B cell (primary cell): ENCODE data around the gene PTPRT. TPM values are rescaled to one million over a fixed set of nuclear protein-coding genes. Genes with fewer than 3 reads are reported as not detected.

Experiments used
- ATAC-seq: fragments of 200-7000 bp; cut with Tn5 transposase; one replicate; pipeline ENCODE4 v1.10.0; 2021; ENCODE audit warnings: low read depth, mild to moderate bottlenecking, moderate number of reproducible peaks, moderate library complexity
- CTCF ChIA-PET: fragments of 350-600 bp; sonication (Branson Sonifier 250); formaldehyde crosslinking; loops from one replicate; lab custom pipeline; 2021; ENCODE audit warnings: antibody characterized with exemption, inconsistent platforms; lab: Charles Lee
- POLR2A ChIA-PET: fragments of 350-600 bp; sonication (Branson Sonifier 250); formaldehyde crosslinking; loops from one replicate; lab custom pipeline; 2021; ENCODE audit warnings: antibody characterized with exemption; lab: Charles Lee
- DNase-seq: peaks from one replicate; pipeline ENCODE4 v3.0.0; 2013
- H2AFZ ChIP-seq: 2 replicates; pipeline ENCODE4 v1.6.1; 2012; ENCODE audit warnings: mild to moderate bottlenecking, low read depth, low read length; ENCODE audit not compliant: insufficient read depth, poor library complexity, severe bottlenecking
- H3K27ac ChIP-seq, 2 donors: 1 replicate in 1 of 2; 2 replicates in 1 of 2; pipeline ENCODE4 v1.5.1; 2012 to 2013; ENCODE audit warnings: low read length in 2 of 2, mild to moderate bottlenecking in 2 of 2, moderate library complexity in 1 of 2
- H3K27me3 ChIP-seq, 4 experiments: fragments of 200-600 bp in 1 of 4; sonication (generic) in 1 of 4; replicated peaks in 1 of 4; 1 replicate in 2 of 4; 2 replicates in 2 of 4; pipeline versions ENCODE4 v1.6.1 to v1.7.0; 2013 to 2016; ENCODE audit warnings: low read length in 3 of 4, mild to moderate bottlenecking in 2 of 4, mixed read lengths in 1 of 4, moderate library complexity in 1 of 4; ENCODE audit not compliant: insufficient read depth in 4 of 4, control insufficient read depth in 3 of 4; ENCODE audit errors: control extremely low read depth in 1 of 4
- H3K36me3 ChIP-seq, 2 experiments: replicated peaks in 1 of 2; 1 replicate in 1 of 2; 2 replicates in 1 of 2; pipeline versions ENCODE4 v1.6.1 to v1.7.1; 2013; ENCODE audit warnings: low read length in 1 of 2; ENCODE audit not compliant: insufficient read depth in 2 of 2, control insufficient read depth in 1 of 2; ENCODE audit errors: control extremely low read depth in 1 of 2, extremely low read depth in 1 of 2
- H3K4me1 ChIP-seq, 2 donors: fragments of 200-600 bp in 1 of 2; sonication (generic) in 1 of 2; 1 replicate in 1 of 2; 2 replicates in 1 of 2; pipeline versions ENCODE4 v1.5.1 to v1.6.1; 2013 to 2017; ENCODE audit warnings: low read length in 2 of 2; ENCODE audit not compliant: control insufficient read depth in 2 of 2, insufficient read depth in 2 of 2
- H3K4me2 ChIP-seq: replicated peaks from 2 replicates; pipeline ENCODE3; 2012; ENCODE audit warnings: mild to moderate bottlenecking, low read depth, low read length; ENCODE audit not compliant: poor library complexity, severe bottlenecking
- H3K4me3 ChIP-seq, 5 experiments: fragments of 200-600 bp in 1 of 5; sonication (generic) in 1 of 5; 1 replicate in 3 of 5; 2 replicates in 2 of 5; pipeline versions ENCODE4 v1.5.1 to v1.7.0; 2011 to 2016; ENCODE audit warnings: low read length in 4 of 5, mild to moderate bottlenecking in 4 of 5, low read depth in 2 of 5, control low read depth in 1 of 5, moderate library complexity in 1 of 5; ENCODE audit not compliant: insufficient read depth in 1 of 5; ENCODE audit errors: control extremely low read depth in 1 of 5, extremely low read depth in 1 of 5
- H3K79me2 ChIP-seq: fragments of 200-600 bp; sonication (generic); one replicate; pipeline ENCODE4 v1.6.0; 2016; ENCODE audit warnings: low read length; ENCODE audit not compliant: control insufficient read depth, insufficient read depth
- H3K9ac ChIP-seq: fragments of 200-600 bp; sonication (generic); 2 replicates; pipeline ENCODE4 v1.6.1; 2017; ENCODE audit warnings: mild to moderate bottlenecking, low read length, moderate library complexity
- H3K9me3 ChIP-seq, 3 donors: one replicate each; pipeline versions ENCODE4 v1.6.1 to v1.7.1; 2013; ENCODE audit warnings: low read length in 2 of 3; ENCODE audit not compliant: control insufficient read depth in 2 of 3, insufficient read depth in 1 of 3; ENCODE audit errors: control extremely low read depth in 1 of 3
- H4K20me1 ChIP-seq: 2 replicates; pipeline ENCODE4 v1.6.0; 2012; ENCODE audit warnings: mild to moderate bottlenecking, low read length; ENCODE audit not compliant: insufficient read depth, control insufficient read depth, poor library complexity, severe bottlenecking
- H3K27ac Mint-ChIP-seq: one replicate; pipeline ENCODE4 v1.8.0; 2021; ENCODE audit warnings: mixed read lengths
- H3K27me3 Mint-ChIP-seq: one replicate; pipeline ENCODE4 v1.8.0; 2021; ENCODE audit warnings: mixed read lengths
- H3K4me1 Mint-ChIP-seq: one replicate; pipeline ENCODE4 v1.8.0; 2021; ENCODE audit warnings: mixed read lengths
- H3K4me3 Mint-ChIP-seq: one replicate; pipeline ENCODE4 v1.8.0; 2021; ENCODE audit warnings: mixed read lengths
- H3K9me3 Mint-ChIP-seq: one replicate; pipeline ENCODE4 v1.8.0; 2022; ENCODE audit warnings: mixed read lengths; ENCODE audit not compliant: insufficient read depth
- EZH2 ChIP-seq: IDR thresholded peaks from 2 replicates; pipeline ENCODE4 v1.6.1; 2012; ENCODE audit warnings: borderline replicate concordance, low read depth, mild to moderate bottlenecking, moderate library complexity, low read length; ENCODE audit not compliant: insufficient read depth, poor library complexity, severe bottlenecking
- WGBS: methylation state at CpG from one replicate; pipeline ENCODE4 v1.1.5; 2013; ENCODE audit warnings: missing lambda C conversion rate; ENCODE audit not compliant: insufficient coverage; 5-methylcytosine and 5-hydroxymethylcytosine counted together
- intact Hi-C: fragments of 100-400 bp; cut with micrococcal nuclease; formaldehyde crosslinking; loops from one replicate; pipeline ENCODE4 v1.10.0; 2022
- polyA plus RNA-seq: library from polyadenylated mRNA; depleted of rRNA; stranded (reverse); fragments of >200 nt; gene quantifications from 2 replicates; pipeline ENCODE4 v1.2.3, GENCODE V29; 2012
- total RNA-seq, 2 donors: library from RNA; stranded (reverse); fragments of 120-200 nt in 1 of 2; gene quantifications; 1 replicate in 1 of 2; 2 replicates in 1 of 2; pipeline versions ENCODE4 v1.2.3 to v1.2.4, GENCODE V29; 2013 to 2022
- TF ChIP-seq, protein P1 (sequence below): fragments of 200-600 bp; IDR thresholded peaks from one replicate; pipeline ENCODE4 v1.8.0; 2022; ENCODE audit warnings: antibody characterized with exemption, mild to moderate bottlenecking

PTPRT gene
- total and polyA plus RNA-seq, 2 donors (not counting 1 experiment from before 2014, with no cell fraction given), result not detected

DNA sequence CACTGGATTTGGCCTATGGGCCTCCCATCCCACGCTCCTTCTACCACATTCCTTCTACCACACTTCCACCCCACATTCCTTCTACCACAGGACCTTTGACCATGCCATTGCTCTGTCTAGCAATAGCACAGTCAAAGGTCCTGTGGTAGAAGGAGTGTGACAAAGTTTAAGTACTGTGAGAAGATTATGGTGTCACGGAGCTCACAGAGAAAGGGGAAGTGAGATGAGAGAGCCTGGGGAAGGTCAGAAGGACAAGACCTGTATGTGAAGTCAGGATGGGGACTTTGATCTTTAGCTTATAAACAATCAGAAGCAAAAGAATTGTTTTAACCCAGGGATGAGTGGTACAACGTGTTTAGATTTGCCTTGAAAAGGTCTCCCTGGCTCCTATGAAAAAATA lies 1003.4 kb downstream of the PTPRT start:
- Histone ChIP-seq H3K4me2 (no peak overlapping the region), H3K4me3 (no peak overlapping the region), H3K9me3 (no peaks in the 10 kb centered on the region), H2AFZ (no peak overlapping the region), H3K9ac (no peak overlapping the region), H3K79me2 (no peaks in the 10 kb centered on the region), H3K27ac (no peak overlapping the region), H4K20me1 (no peaks in the 10 kb centered on the region), H3K27me3 (no peaks in the 10 kb centered on the region), H3K36me3 (no peaks in the 10 kb centered on the region), H3K4me1 (no peaks in the 10 kb centered on the region)
- H3K4me3 Mint-ChIP-seq, result no peak overlapping the region
- no peak for DNase-seq
- H3K9me3 Mint-ChIP-seq, result no peaks in the 10 kb centered on the region
- TF ChIP-seq, protein P1, sequence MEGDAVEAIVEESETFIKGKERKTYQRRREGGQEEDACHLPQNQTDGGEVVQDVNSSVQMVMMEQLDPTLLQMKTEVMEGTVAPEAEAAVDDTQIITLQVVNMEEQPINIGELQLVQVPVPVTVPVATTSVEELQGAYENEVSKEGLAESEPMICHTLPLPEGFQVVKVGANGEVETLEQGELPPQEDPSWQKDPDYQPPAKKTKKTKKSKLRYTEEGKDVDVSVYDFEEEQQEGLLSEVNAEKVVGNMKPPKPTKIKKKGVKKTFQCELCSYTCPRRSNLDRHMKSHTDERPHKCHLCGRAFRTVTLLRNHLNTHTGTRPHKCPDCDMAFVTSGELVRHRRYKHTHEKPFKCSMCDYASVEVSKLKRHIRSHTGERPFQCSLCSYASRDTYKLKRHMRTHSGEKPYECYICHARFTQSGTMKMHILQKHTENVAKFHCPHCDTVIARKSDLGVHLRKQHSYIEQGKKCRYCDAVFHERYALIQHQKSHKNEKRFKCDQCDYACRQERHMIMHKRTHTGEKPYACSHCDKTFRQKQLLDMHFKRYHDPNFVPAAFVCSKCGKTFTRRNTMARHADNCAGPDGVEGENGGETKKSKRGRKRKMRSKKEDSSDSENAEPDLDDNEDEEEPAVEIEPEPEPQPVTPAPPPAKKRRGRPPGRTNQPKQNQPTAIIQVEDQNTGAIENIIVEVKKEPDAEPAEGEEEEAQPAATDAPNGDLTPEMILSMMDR, result no peak
- no peak for TF ChIP-seq EZH2
- no peaks in the 10 kb centered on the region for H3K27me3 Mint-ChIP-seq
- no peak for ATAC-seq
- H3K4me1 Mint-ChIP-seq, result no peaks in the 10 kb centered on the region
- WGBS, result no CpG with 5 or more reads among the region's 3 CpGs
- CTCF ChIA-PET, result no interaction called here
- intact Hi-C loops, result no loop called here
- no peak overlapping the region for H3K27ac Mint-ChIP-seq
- POLR2A ChIA-PET, result no interaction called here

DNA sequence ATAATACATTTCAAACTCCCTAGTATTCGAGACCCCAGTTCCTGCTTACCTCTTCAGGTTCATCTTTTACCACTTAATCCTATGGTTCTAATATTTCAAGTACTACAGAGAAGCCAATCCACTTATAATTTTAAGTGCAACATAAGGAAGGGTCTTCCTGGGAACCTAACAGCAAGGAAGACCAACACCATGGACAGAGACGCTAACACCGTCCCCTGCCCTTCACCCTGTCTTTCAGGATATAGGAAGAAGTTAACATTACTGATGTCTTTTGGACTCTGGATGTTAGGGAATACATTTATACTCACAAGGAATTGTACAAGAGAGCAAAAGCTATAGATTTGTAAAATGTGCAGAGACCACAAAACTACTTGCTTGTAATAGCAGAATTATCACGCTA lies 1006.6 kb downstream of the PTPRT start:
- no peaks in the 10 kb centered on the region for H4K20me1 ChIP-seq
- no peak overlapping the region for H3K27ac ChIP-seq
- TF ChIP-seq, protein P1, result no peak
- no peak for TF ChIP-seq EZH2
- DNase-seq, result no peak
- H3K9ac ChIP-seq, result no peak overlapping the region
- no peaks in the 10 kb centered on the region for H3K79me2 ChIP-seq
- Mint-ChIP-seq H3K4me1 (no peaks in the 10 kb centered on the region), H3K9me3 (no peaks in the 10 kb centered on the region), H3K4me3 (no peak overlapping the region), H3K27ac (no peak overlapping the region), H3K27me3 (no peaks in the 10 kb centered on the region)
- POLR2A ChIA-PET, result no interaction called here
- H3K9me3 ChIP-seq, result no peaks in the 10 kb centered on the region
- intact Hi-C loops, result no loop called here
- no peak for ATAC-seq
- H3K4me2 ChIP-seq, result no peak overlapping the region
- H3K36me3 ChIP-seq, result no peaks in the 10 kb centered on the region
- CTCF ChIA-PET, result no interaction called here
- H3K4me3 ChIP-seq, result no peak overlapping the region
- H3K4me1 ChIP-seq, result no peaks in the 10 kb centered on the region
- WGBS, result 71% methylated on average over 1 of the region's 4 CpGs
- no peak overlapping the region for H2AFZ ChIP-seq
- H3K27me3 ChIP-seq, result no peaks in the 10 kb centered on the region
